GM12878 (cell line): ENCODE measurements around the gene S100A14. TPM values are rescaled to one million over a fixed set of nuclear protein-coding genes. Genes with fewer than 3 reads are reported as not detected.

Source experiments
- ATAC-seq: fragments of 200-7000 bp; cut with Tn5 transposase; 3 replicates; pipeline ENCODE4 v1.9.1; 2020; ENCODE audit warnings: mild to moderate bottlenecking, moderate library complexity
- BruUV-seq: library from RNA; stranded (reverse); fragments of 400-500 nt; replicated peaks from 2 replicates; lab custom pipeline; 2021; lab: Mats Ljungman, UMichigan
- CTCF ChIA-PET: fragments of 300-600 bp; sonication (Branson Sonifier 250); formaldehyde crosslinking; extraction: SDS; loops from one replicate; lab custom pipeline; 2021; ENCODE audit warnings: inconsistent platforms; lab: Yijun Ruan, JAX
- POLR2A ChIA-PET: fragments of 350-600 bp; formaldehyde crosslinking; extraction: SDS; loops from one replicate; lab custom pipeline; 2021; ENCODE audit warnings: inconsistent platforms; lab: Charles Lee
- RAD21 ChIA-PET: fragments of 300-600 bp; sonication (Branson Sonifier 250); formaldehyde crosslinking; loops from one replicate; lab custom pipeline; 2023; ENCODE audit warnings: antibody characterized with exemption; ENCODE audit not compliant: unreplicated experiment; lab: Charles Lee
- SMC1A ChIA-PET: fragments of 300-600 bp; sonication (Branson Sonifier 250); formaldehyde crosslinking; loops from one replicate; lab custom pipeline; 2023; ENCODE audit not compliant: unreplicated experiment, uncharacterized antibody; lab: Charles Lee
- DNase-seq: peaks from one replicate; pipeline ENCODE4 v3.0.0-alpha.2; 2011; ENCODE audit warnings: low read depth, low spot score
- FAIRE-seq: peaks from 3 replicates; lab custom pipeline; 2011; peaks lifted over from hg19 to GRCh38; lab: Jason Lieb, UNC
- H2AFZ ChIP-seq: 2 replicates; pipeline ENCODE4 v1.6.0; 2011; ENCODE audit warnings: low read depth, low read length, control low read depth; ENCODE audit not compliant: control insufficient read depth
- H3K27ac ChIP-seq: 2 replicates; pipeline ENCODE4 v1.5.1; 2011; ENCODE audit warnings: control low read depth; ENCODE audit not compliant: control insufficient read depth, insufficient read depth
- H3K27me3 ChIP-seq, 2 experiments: replicated peaks in 1 of 2; 2 replicates each; pipeline versions ENCODE4 v1.6.0 to v1.6.1; 2011; ENCODE audit warnings: low read length in 1 of 2; ENCODE audit not compliant: control insufficient read depth in 2 of 2, insufficient read depth in 2 of 2
- H3K36me3 ChIP-seq, 2 experiments: 2 replicates each; pipeline ENCODE4 v1.5.1; 2011; ENCODE audit warnings: low read length in 1 of 2; ENCODE audit not compliant: control insufficient read depth in 2 of 2, insufficient read depth in 2 of 2
- H3K4me1 ChIP-seq: 2 replicates; pipeline ENCODE4 v1.6.1; 2011; ENCODE audit warnings: mild to moderate bottlenecking, low read length, moderate library complexity, mixed read lengths; ENCODE audit not compliant: control insufficient read depth, insufficient read depth
- H3K4me2 ChIP-seq: 2 replicates; pipeline ENCODE4 v1.6.0; 2011; ENCODE audit warnings: control low read depth; ENCODE audit not compliant: control insufficient read depth, insufficient read depth
- H3K4me3 ChIP-seq: fragments of 200-600 bp; sonication (generic); 2 replicates; pipeline ENCODE4 v1.5.1; 2016
- H3K79me2 ChIP-seq: 2 replicates; pipeline ENCODE4 v1.6.0; 2011; ENCODE audit warnings: low read length; ENCODE audit not compliant: control insufficient read depth, insufficient read depth
- H3K9ac ChIP-seq: 2 replicates; pipeline ENCODE4 v1.8.0; 2011; ENCODE audit warnings: low read length, control low read depth, mixed read lengths; ENCODE audit not compliant: control insufficient read depth, insufficient read depth
- H3K9me3 ChIP-seq: replicated peaks from 3 replicates; pipeline ENCODE4 v1.5.1; 2011; ENCODE audit warnings: mild to moderate bottlenecking, low read length; ENCODE audit not compliant: control insufficient read depth, insufficient read depth
- H4K20me1 ChIP-seq: 2 replicates; pipeline ENCODE4 v1.6.0; 2011; ENCODE audit not compliant: control insufficient read depth, insufficient read depth
- ASH2L ChIP-seq: fragments of 300-600, 200-600 bp; sonication (generic); IDR thresholded peaks from 2 replicates; pipeline ENCODE4 v1.6.1; 2017; ENCODE audit warnings: low read depth, mild to moderate bottlenecking, borderline replicate concordance
- ATF3 ChIP-seq: IDR thresholded peaks from 2 replicates; pipeline ENCODE4 v1.6.1; 2011; ENCODE audit warnings: low read depth, mild to moderate bottlenecking, low read length, moderate library complexity, borderline replicate concordance; ENCODE audit errors: extremely low read depth
- CHD2 ChIP-seq: IDR thresholded peaks from 2 replicates; pipeline ENCODE4 v1.6.1; 2011; ENCODE audit warnings: low read depth, low read length, improper control_type of control experiment, borderline replicate concordance
- E2F4 ChIP-seq: IDR thresholded peaks from 2 replicates; pipeline ENCODE4 v1.6.1; 2012; ENCODE audit warnings: low read depth, low read length, improper control_type of control experiment
- E2F8 ChIP-seq: fragments of 450-650 bp; IDR thresholded peaks from 2 replicates; pipeline ENCODE4 v1.6.1; 2018; ENCODE audit warnings: mild to moderate bottlenecking, low read depth, moderate library complexity; ENCODE audit not compliant: partially characterized antibody
- HSF1 ChIP-seq: fragments of 150-350 bp; IDR thresholded peaks from 2 replicates; pipeline ENCODE4 v1.6.1; 2014; ENCODE audit warnings: mild to moderate bottlenecking, low read depth, low read length
- JUND ChIP-seq: IDR thresholded peaks from 2 replicates; pipeline ENCODE4 v1.6.1; 2012; ENCODE audit warnings: low read depth, mild to moderate bottlenecking, low read length, improper control_type of control experiment, moderate library complexity
- LARP7 ChIP-seq: fragments of 450-650 bp; IDR thresholded peaks from 2 replicates; pipeline ENCODE4 v1.6.1; 2017; ENCODE audit warnings: mild to moderate bottlenecking
- NFYA ChIP-seq: IDR thresholded peaks from 2 replicates; pipeline ENCODE4 v1.6.1; 2011; ENCODE audit warnings: low read depth, mild to moderate bottlenecking, low read length, improper control_type of control experiment, borderline replicate concordance
- NR2C2 ChIP-seq: IDR thresholded peaks from 2 replicates; pipeline ENCODE4 v1.6.1; 2011; ENCODE audit warnings: borderline replicate concordance, low read depth; ENCODE audit not compliant: control insufficient read depth, insufficient read length
- NR2F1 ChIP-seq: fragments of 450-650 bp; conservative IDR thresholded peaks from 2 replicates; pipeline ENCODE4 v1.6.1; 2017; ENCODE audit warnings: mild to moderate bottlenecking
- POLR2A ChIP-seq: IDR thresholded peaks from 2 replicates; pipeline ENCODE4 v1.6.1; 2011; ENCODE audit warnings: low read depth, mild to moderate bottlenecking, low read length
- POLR2AphosphoS2 ChIP-seq: IDR thresholded peaks from 2 replicates; pipeline ENCODE4 v1.6.1; 2011; ENCODE audit warnings: low read depth, mild to moderate bottlenecking, low read length, improper control_type of control experiment, moderate library complexity
- SP1 ChIP-seq: IDR thresholded peaks from one replicate; pipeline ENCODE4 v1.6.1; 2011; ENCODE audit warnings: low read depth, low read length
- SUZ12 ChIP-seq: fragments of 200-600 bp; sonication (generic); IDR thresholded peaks from one replicate; pipeline ENCODE4 v1.6.1; 2018; ENCODE audit warnings: antibody characterized with exemption, mild to moderate bottlenecking; ENCODE audit not compliant: unreplicated experiment
- USF2 ChIP-seq: IDR thresholded peaks from 2 replicates; pipeline ENCODE4 v1.6.1; 2011; ENCODE audit warnings: low read depth, low read length, improper control_type of control experiment, borderline replicate concordance
- ZZZ3 ChIP-seq: IDR thresholded peaks from 2 replicates; pipeline ENCODE4 v1.6.1; 2011; ENCODE audit warnings: low read depth; ENCODE audit not compliant: control insufficient read depth, insufficient read length
- WGBS: methylation state at CpG from one replicate; pipeline ENCODE4 v1.1.6; 2016; ENCODE audit warnings: low lambda C conversion rate; ENCODE audit not compliant: insufficient replicate concordance, insufficient coverage; ENCODE audit errors: missing lambda C conversion rate; 5-methylcytosine and 5-hydroxymethylcytosine counted together
- in situ Hi-C: fragments of 300-500 bp; cut with MboI; formaldehyde crosslinking; loops from 9 replicates; pipeline ENCODE4 v1.14.3; 2018; ENCODE audit warnings: mixed read lengths
- intact Hi-C: fragments of 100-400 bp; cut with micrococcal nuclease; formaldehyde crosslinking; loops from one replicate; pipeline ENCODE4 v1.14.2; 2022; ENCODE audit not compliant: unreplicated experiment
- polyA plus RNA-seq, 11 experiments: library from polyadenylated mRNA; depleted of rRNA in 4 of 11; unstranded in 6 of 11; stranded (reverse) in 5 of 11; fragments of >200 nt; fragmentation: Nextera tagmentation in 4 of 11; fragmentation: Illumina TruSeq in 1 of 11; extraction: Ambion mirVana in 4 of 11; extraction: Trizol in 1 of 11; gene quantifications; 1 replicate in 1 of 11; 2 replicates in 10 of 11; pipeline versions ENCODE4 v1.2.1 to v1.2.3, GENCODE V29; 2011 to 2016; ENCODE audit warnings: inconsistent platforms in 2 of 11, missing spikeins in 2 of 11, low read depth in 1 of 11
- total RNA-seq, 4 experiments: library from RNA; depleted of rRNA in 3 of 4; stranded (reverse); fragments of >200 nt in 3 of 4; fragmentation: Illumina TruSeq in 1 of 4; extraction: Trizol in 1 of 4; gene quantifications; 2 replicates each; pipeline versions ENCODE4 v1.2.1 to v1.2.3, GENCODE V29; 2013 to 2021

Gene S100A14
- total and polyA plus RNA-seq, 10 of the 15 experiments (the other 5 are each of a cell fraction or from before 2014, with no cell fraction given), result 0.20 to 0.77 (median 0.45) TPM; not detected in 4

- TF ChIP-seq CHD2 (no peak), NFYA (no peak)
- TF ChIP-seq, all 136 proteins: peak for 0
Observed at GRCh38 chr1:153585006-153585405, 31.1 kb downstream of the S100A14 start (continued).

GRCh38 chr1:153583976-153584375 is 32.1 kb downstream of the S100A14 start:
- intact Hi-C loops, result no loop called here
- no TSS peak for BruUV-seq
- Histone ChIP-seq H3K9ac (no peak overlapping the region), H3K9me3 (no peaks in the 10 kb centered on the region), H3K27ac (no peak overlapping the region), H2AFZ (no peak overlapping the region), H3K4me3 (no peak overlapping the region), H3K27me3 (no peaks in the 10 kb centered on the region), H3K4me1 (no peaks in the 10 kb centered on the region), H3K36me3 (no peaks in the 10 kb centered on the region), H3K79me2 (no peaks in the 10 kb centered on the region), H4K20me1 (no peaks in the 10 kb centered on the region), H3K4me2 (no peak overlapping the region)
- FAIRE-seq (no peak), DNase-seq (no peak), ATAC-seq (no peak; the same call in 2 of the 3 replicates)
- WGBS, result 2% methylated on average over 2 of the region's 2 CpGs
- RAD21 ChIA-PET, result interaction anchor here (1.2 kb wide), 1 partner anchor 32 kb away, joined by 5 read pairs; the partner anchor contains the start of gene S100A14
- POLR2A ChIA-PET, result no interaction called here
- CTCF ChIA-PET, result interaction anchor here (1.0 to 1.8 kb wide), 2 partner anchors 12 to 43 kb away, joined by 3 to 8 read pairs; partner anchors contain the start of gene S100A13
- SMC1A ChIA-PET, result interaction anchor here (1.0 to 1.8 kb wide), 2 partner anchors 8 to 45 kb away, joined by 3 to 5 read pairs; partner anchors contain the start of gene S100A1
- in situ Hi-C loops, result no loop called here
- TF ChIP-seq LARP7 (no peak), SUZ12 (no peak), ASH2L (no peak), ATF3 (no peak), HSF1 (no peak), SP1 (no peak), NR2C2 (no peak), E2F4 (no peak), E2F8 (no peak), NR2F1 (no peak), JUND (no peak), POLR2AphosphoS2 (no peak), ZZZ3 (no peak), USF2 (no peak), POLR2A (no peak)
